SW480 (cell line): ENCODE results near the gene CTSA.

Experiments
- DNase-seq: peaks from one replicate; pipeline ENCODE4 v3.0.0-alpha.2; 2016; ENCODE audit warnings: low spot score

The CTSA gene

GRCh38 chr20:45940469-45940868 lies 49.3 kb downstream of the CTSA start:
- DNase-seq, result no peak

GRCh38 chr20:45943613-45944012 lies 52.5 kb downstream of the CTSA start:
- DNase-seq, result no peak

GRCh38 chr20:45944151-45944964 lies 53.2 kb downstream of the CTSA start:
- no peak for DNase-seq

DNA sequence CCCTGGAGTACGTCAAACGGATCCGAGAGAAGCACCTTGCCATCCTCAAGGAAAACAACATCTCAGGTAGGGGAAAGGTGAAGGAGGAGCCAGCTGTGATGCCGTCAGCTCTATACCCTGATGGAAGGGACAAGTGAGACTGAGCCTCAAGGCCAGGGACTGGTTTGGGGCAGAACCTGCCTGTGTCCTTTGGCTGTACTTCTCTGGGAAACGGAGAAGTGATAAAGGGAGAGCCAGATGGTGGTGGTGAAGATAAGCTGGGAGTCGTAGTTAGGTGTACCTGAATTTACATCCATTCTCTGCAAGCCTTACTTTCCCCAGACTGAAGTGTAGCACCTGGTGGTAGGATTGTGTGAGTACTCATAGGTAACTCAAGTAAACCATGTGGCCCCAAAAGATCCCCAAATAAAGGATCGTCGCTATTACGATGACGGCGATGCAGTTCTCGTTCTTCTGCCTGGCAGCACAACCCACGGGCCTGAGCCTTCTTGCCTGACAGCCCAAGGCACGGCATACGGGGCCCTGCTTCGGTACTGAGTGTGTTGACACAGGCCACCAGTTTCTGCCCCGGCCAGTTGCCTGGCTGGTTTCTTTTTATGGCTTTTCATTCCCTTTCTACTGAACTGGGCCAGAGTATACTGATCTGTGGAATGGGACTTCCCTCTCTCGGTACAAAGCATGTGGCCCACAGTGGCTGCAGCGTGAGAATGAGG lies 54.0 kb downstream of the CTSA start:
- no peak for DNase-seq

DNA sequence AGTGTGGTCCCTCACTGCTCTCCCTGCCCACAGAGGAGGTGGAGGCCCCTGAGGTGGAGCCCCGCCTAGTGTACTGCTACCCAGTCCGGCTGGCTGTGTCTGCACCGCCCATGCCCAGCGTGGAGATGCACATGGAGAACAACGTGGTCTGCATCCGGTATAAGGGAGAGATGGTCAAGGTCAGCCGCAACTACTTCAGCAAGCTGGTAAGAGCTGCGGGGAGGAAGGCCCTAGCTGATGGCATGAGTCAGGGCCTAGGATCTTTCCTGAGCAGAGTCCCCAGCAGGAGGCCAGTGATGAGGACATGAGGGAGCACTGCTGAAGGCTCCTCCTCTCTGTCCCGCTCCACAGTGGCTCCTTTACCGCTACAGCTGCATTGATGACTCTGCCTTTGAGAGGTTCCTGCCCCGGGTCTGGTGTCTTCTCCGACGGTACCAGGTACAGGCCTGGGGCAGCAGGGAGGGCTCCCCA lies 54.6 kb downstream of the CTSA start:
- DNase-seq, result no peak

GRCh38 chr20:45946149-45946970 lies 55.2 kb downstream of the CTSA start:
- DNase-seq, result peak; percentile 43

GRCh38 chr20:45947110-45947866 lies 56.2 kb downstream of the CTSA start:
- DNase-seq, result no peak

DNA sequence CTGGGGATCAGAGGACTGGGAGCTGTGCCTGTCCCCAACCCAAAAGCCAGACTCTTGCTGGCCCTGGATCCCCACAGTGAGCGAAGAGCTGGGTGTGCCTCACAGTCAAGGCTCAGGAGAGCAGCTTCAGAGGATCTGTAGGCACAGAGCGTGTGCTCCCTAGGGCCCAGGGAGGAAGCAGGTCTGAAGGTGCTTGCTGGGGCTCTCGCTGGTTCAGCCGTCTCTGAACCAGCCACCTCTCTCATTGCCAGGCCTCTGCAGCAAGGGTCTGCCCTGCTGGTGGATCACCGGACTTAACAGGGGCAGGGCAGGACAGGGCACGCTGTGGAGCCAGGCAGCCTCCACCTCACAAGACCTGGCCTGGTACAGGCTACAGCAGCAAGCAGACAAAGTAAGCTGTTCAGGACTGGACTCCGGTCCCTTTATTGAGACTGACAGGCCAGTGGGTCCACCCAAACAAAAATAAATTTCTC lies 57.2 kb downstream of the CTSA start:
- DNase-seq, result no peak
